Liver (tissue), 9 donors: ENCODE results near the gene PDK3. TPM values are rescaled to one million over a fixed set of nuclear protein-coding genes. Genes with fewer than 3 reads are reported as not detected.

Experiments
- DNase-seq: peaks from one replicate; pipeline ENCODE4 v3.0.0-alpha.2; 2017; ENCODE audit warnings: low spot score
- H3K27ac ChIP-seq, 2 donors: one replicate each; pipeline ENCODE4 v1.7.0; 2013; ENCODE audit warnings: inconsistent platforms in 2 of 2, low read length in 2 of 2, control low read depth in 1 of 2, low read depth in 1 of 2, mild to moderate bottlenecking in 1 of 2
- H3K27me3 ChIP-seq, 4 donors: one replicate each; pipeline versions ENCODE4 v1.6.1 to v1.7.0; 2013; ENCODE audit warnings: low read length in 3 of 4, inconsistent platforms in 1 of 4, mild to moderate bottlenecking in 1 of 4, moderate library complexity in 1 of 4; ENCODE audit not compliant: control insufficient read depth in 4 of 4, insufficient read depth in 4 of 4
- H3K36me3 ChIP-seq, 4 donors: one replicate each; pipeline versions ENCODE4 v1.6.1 to v1.7.0; 2013; ENCODE audit warnings: low read length in 3 of 4, mild to moderate bottlenecking in 3 of 4, low read depth in 1 of 4, moderate library complexity in 1 of 4; ENCODE audit not compliant: control insufficient read depth in 4 of 4, insufficient read depth in 3 of 4
- H3K4me1 ChIP-seq, 4 donors: one replicate each; pipeline versions ENCODE4 v1.6.1 to v1.7.0; 2013; ENCODE audit warnings: low read length in 3 of 4, mild to moderate bottlenecking in 3 of 4, moderate library complexity in 1 of 4; ENCODE audit not compliant: control insufficient read depth in 4 of 4, insufficient read depth in 4 of 4
- H3K4me3 ChIP-seq, 3 donors: one replicate each; pipeline versions ENCODE4 v1.6.1 to v1.7.0; 2013; ENCODE audit warnings: low read length in 3 of 3, control low read depth in 1 of 3, low read depth in 1 of 3, mild to moderate bottlenecking in 1 of 3
- H3K9ac ChIP-seq, 2 donors: one replicate each; pipeline ENCODE4 v1.7.0; 2013; ENCODE audit warnings: low read length in 2 of 2, mild to moderate bottlenecking in 2 of 2, moderate library complexity in 2 of 2, control low read depth in 1 of 2, low read depth in 1 of 2
- H3K9me3 ChIP-seq, 4 donors: one replicate each; pipeline versions ENCODE4 v1.6.1 to v1.7.0; 2013; ENCODE audit warnings: low read length in 3 of 4; ENCODE audit not compliant: control insufficient read depth in 4 of 4
- EGR1 ChIP-seq, 2 donors: IDR thresholded peaks; 2 replicates each; pipeline ENCODE4 v1.6.1; 2016 to 2018; ENCODE audit warnings: antibody characterized with exemption in 2 of 2, low read depth in 2 of 2
- FOXA1 ChIP-seq: IDR thresholded peaks from 2 replicates; pipeline ENCODE4 v1.6.1; 2016; ENCODE audit warnings: antibody characterized with exemption
- FOXA2 ChIP-seq: IDR thresholded peaks from 2 replicates; pipeline ENCODE4 v1.6.1; 2016; ENCODE audit warnings: antibody characterized with exemption
- GABPA ChIP-seq, 2 donors: IDR thresholded peaks in 1 of 2; conservative IDR thresholded peaks in 1 of 2; 2 replicates each; pipeline ENCODE4 v1.6.1; 2016; ENCODE audit warnings: antibody characterized with exemption in 2 of 2, mild to moderate bottlenecking in 1 of 2, moderate library complexity in 1 of 2
- HNF4A ChIP-seq, 2 donors: conservative IDR thresholded peaks; 2 replicates each; pipeline ENCODE4 v1.6.1; 2016; ENCODE audit warnings: antibody characterized with exemption in 2 of 2, mild to moderate bottlenecking in 2 of 2
- HNF4G ChIP-seq: IDR thresholded peaks from 2 replicates; pipeline ENCODE4 v1.6.1; 2016; ENCODE audit warnings: antibody characterized with exemption
- JUND ChIP-seq, 2 donors: IDR thresholded peaks; 2 replicates each; pipeline ENCODE4 v1.6.1; 2016; ENCODE audit warnings: antibody characterized with exemption in 2 of 2
- NR2F2 ChIP-seq: IDR thresholded peaks from 2 replicates; pipeline ENCODE4 v1.6.1; 2016; ENCODE audit warnings: antibody characterized with exemption
- RAD21 ChIP-seq, 2 donors: IDR thresholded peaks; 2 replicates each; pipeline ENCODE4 v1.6.1; 2016; ENCODE audit warnings: antibody characterized with exemption in 2 of 2, mild to moderate bottlenecking in 2 of 2
- RXRA ChIP-seq, 2 donors: IDR thresholded peaks; 2 replicates each; pipeline ENCODE4 v1.6.1; 2017 to 2018; ENCODE audit warnings: antibody characterized with exemption in 2 of 2, mild to moderate bottlenecking in 1 of 2
- SP1 ChIP-seq: IDR thresholded peaks from 2 replicates; pipeline ENCODE4 v1.6.1; 2018; ENCODE audit warnings: antibody characterized with exemption, mild to moderate bottlenecking
- TAF1 ChIP-seq: conservative IDR thresholded peaks from 2 replicates; pipeline ENCODE4 v1.6.1; 2016; ENCODE audit warnings: antibody characterized with exemption, mild to moderate bottlenecking
- YY1 ChIP-seq: IDR thresholded peaks from 2 replicates; pipeline ENCODE4 v1.6.1; 2016; ENCODE audit warnings: antibody characterized with exemption, mild to moderate bottlenecking
- WGBS: extraction: QIAGEN DNeasy Blood & Tissue Kit; methylation state at CpG from one replicate; pipeline ENCODE4 v1.1.7; 2013; 5-methylcytosine and 5-hydroxymethylcytosine counted together
- polyA plus RNA-seq, 2 donors: library from polyadenylated mRNA; stranded (reverse) in 1 of 2; unstranded in 1 of 2; fragments of 200-250 nt in 1 of 2; fragments of >200 nt in 1 of 2; fragmentation: Nextera tagmentation in 1 of 2; extraction: Ambion mirVana in 1 of 2; gene quantifications; one replicate each; pipeline versions ENCODE4 v1.2.1 to v1.2.3, GENCODE V29; 2013 to 2015
- total RNA-seq, 2 donors: library from RNA; depleted of rRNA; stranded (reverse); fragments of >200 nt; gene quantifications; one replicate each; pipeline ENCODE4 v1.2.3, GENCODE V29; 2014
- TF ChIP-seq, protein P1 (sequence below): fragments of 150-350 bp; IDR thresholded peaks from 2 replicates; pipeline ENCODE4 v1.5.1; 2017; ENCODE audit warnings: improper control_type of control experiment, low read depth, low read length; ENCODE audit not compliant: missing input control
- TF ChIP-seq, protein P2 (sequence below): IDR thresholded peaks from 2 replicates; pipeline ENCODE4 v1.6.1; 2016; ENCODE audit warnings: antibody characterized with exemption, mild to moderate bottlenecking
- TF ChIP-seq, protein P3 (sequence below): IDR thresholded peaks from 2 replicates; pipeline ENCODE4 v1.6.1; 2016; ENCODE audit warnings: antibody characterized with exemption
- TF ChIP-seq, protein P4 (sequence below): IDR thresholded peaks from 2 replicates; pipeline ENCODE4 v1.6.1; 2016; ENCODE audit warnings: antibody characterized with exemption
- TF ChIP-seq, protein P5 (sequence below): IDR thresholded peaks from 2 replicates; pipeline ENCODE4 v1.6.1; 2016; ENCODE audit warnings: antibody characterized with exemption
- donor health status: healthy.
- donor health status: healthy.
- donor health status: healthy.
- donor health status: healthy.
- donor health status: healthy.

The PDK3 gene
- total and polyA plus RNA-seq, 4 donors, result 6.0 to 14.0 (median 13.5) TPM

DNA sequence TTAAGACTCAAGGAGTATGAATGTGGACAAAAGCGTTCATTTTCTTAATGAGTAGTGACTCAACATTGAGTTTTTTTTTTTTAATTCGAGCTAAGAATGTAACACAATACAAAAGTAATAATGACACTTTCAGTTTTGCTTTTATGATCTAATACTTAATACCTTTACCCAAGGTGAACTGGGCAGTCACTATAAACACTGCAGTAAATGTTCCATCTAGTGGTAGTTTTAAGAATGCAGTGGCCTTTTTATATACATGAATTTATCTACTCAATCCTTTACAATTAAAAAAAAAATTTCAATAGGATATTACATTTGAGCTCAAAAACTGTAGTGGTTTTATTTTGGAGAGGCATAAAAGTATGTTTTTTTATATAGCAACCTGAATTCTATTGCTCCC, 33.9 kb downstream of the PDK3 start:
- 21% methylated on average over 2 of the region's 2 CpGs for WGBS
- DNase-seq, result no peak
- H3K27ac ChIP-seq, result peak overlapping the region in 1 of 2 donors; percentile 72

More for the DNA sequence above, 33.9 kb downstream of the PDK3 start:
- H3K9me3 ChIP-seq, result no peaks in the 10 kb centered on the region
- TF ChIP-seq, protein P1, sequence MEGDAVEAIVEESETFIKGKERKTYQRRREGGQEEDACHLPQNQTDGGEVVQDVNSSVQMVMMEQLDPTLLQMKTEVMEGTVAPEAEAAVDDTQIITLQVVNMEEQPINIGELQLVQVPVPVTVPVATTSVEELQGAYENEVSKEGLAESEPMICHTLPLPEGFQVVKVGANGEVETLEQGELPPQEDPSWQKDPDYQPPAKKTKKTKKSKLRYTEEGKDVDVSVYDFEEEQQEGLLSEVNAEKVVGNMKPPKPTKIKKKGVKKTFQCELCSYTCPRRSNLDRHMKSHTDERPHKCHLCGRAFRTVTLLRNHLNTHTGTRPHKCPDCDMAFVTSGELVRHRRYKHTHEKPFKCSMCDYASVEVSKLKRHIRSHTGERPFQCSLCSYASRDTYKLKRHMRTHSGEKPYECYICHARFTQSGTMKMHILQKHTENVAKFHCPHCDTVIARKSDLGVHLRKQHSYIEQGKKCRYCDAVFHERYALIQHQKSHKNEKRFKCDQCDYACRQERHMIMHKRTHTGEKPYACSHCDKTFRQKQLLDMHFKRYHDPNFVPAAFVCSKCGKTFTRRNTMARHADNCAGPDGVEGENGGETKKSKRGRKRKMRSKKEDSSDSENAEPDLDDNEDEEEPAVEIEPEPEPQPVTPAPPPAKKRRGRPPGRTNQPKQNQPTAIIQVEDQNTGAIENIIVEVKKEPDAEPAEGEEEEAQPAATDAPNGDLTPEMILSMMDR, result peak; percentile 70
- TF ChIP-seq HNF4G, result no peak
- TF ChIP-seq, protein P2, sequence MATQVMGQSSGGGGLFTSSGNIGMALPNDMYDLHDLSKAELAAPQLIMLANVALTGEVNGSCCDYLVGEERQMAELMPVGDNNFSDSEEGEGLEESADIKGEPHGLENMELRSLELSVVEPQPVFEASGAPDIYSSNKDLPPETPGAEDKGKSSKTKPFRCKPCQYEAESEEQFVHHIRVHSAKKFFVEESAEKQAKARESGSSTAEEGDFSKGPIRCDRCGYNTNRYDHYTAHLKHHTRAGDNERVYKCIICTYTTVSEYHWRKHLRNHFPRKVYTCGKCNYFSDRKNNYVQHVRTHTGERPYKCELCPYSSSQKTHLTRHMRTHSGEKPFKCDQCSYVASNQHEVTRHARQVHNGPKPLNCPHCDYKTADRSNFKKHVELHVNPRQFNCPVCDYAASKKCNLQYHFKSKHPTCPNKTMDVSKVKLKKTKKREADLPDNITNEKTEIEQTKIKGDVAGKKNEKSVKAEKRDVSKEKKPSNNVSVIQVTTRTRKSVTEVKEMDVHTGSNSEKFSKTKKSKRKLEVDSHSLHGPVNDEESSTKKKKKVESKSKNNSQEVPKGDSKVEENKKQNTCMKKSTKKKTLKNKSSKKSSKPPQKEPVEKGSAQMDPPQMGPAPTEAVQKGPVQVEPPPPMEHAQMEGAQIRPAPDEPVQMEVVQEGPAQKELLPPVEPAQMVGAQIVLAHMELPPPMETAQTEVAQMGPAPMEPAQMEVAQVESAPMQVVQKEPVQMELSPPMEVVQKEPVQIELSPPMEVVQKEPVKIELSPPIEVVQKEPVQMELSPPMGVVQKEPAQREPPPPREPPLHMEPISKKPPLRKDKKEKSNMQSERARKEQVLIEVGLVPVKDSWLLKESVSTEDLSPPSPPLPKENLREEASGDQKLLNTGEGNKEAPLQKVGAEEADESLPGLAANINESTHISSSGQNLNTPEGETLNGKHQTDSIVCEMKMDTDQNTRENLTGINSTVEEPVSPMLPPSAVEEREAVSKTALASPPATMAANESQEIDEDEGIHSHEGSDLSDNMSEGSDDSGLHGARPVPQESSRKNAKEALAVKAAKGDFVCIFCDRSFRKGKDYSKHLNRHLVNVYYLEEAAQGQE, result no peak
- TF ChIP-seq FOXA2, result no peak
- no peak for TF ChIP-seq EGR1 (IDR thresholded peaks at IDR 0.05; ENCODE audit: low read depth in 2 of 2)
- TF ChIP-seq RAD21 (IDR thresholded peaks at IDR 0.05), result peak; percentile 76 to 80
- TF ChIP-seq TAF1, result no peak
- TF ChIP-seq GABPA (IDR thresholded peaks at IDR 0.05 in 1 of 2, conservative IDR thresholded peaks at IDR 0.05 in 1 of 2), result no peak
- no peak for TF ChIP-seq FOXA1
- no peak for TF ChIP-seq NR2F2
- TF ChIP-seq, protein P3, sequence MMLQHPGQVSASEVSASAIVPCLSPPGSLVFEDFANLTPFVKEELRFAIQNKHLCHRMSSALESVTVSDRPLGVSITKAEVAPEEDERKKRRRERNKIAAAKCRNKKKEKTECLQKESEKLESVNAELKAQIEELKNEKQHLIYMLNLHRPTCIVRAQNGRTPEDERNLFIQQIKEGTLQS, result no peak
- no peak for TF ChIP-seq HNF4A (conservative IDR thresholded peaks at IDR 0.05)
- TF ChIP-seq SP1, result no peak
- peak; percentile 21 to 23 for TF ChIP-seq RXRA (IDR thresholded peaks at IDR 0.05)
- TF ChIP-seq, protein P4, sequence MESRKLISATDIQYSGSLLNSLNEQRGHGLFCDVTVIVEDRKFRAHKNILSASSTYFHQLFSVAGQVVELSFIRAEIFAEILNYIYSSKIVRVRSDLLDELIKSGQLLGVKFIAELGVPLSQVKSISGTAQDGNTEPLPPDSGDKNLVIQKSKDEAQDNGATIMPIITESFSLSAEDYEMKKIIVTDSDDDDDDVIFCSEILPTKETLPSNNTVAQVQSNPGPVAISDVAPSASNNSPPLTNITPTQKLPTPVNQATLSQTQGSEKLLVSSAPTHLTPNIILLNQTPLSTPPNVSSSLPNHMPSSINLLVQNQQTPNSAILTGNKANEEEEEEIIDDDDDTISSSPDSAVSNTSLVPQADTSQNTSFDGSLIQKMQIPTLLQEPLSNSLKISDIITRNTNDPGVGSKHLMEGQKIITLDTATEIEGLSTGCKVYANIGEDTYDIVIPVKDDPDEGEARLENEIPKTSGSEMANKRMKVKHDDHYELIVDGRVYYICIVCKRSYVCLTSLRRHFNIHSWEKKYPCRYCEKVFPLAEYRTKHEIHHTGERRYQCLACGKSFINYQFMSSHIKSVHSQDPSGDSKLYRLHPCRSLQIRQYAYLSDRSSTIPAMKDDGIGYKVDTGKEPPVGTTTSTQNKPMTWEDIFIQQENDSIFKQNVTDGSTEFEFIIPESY, result no peak
- TF ChIP-seq, protein P5, sequence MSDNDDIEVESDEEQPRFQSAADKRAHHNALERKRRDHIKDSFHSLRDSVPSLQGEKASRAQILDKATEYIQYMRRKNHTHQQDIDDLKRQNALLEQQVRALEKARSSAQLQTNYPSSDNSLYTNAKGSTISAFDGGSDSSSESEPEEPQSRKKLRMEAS, result no peak
- TF ChIP-seq YY1, result no peak
- no peak for TF ChIP-seq JUND (IDR thresholded peaks at IDR 0.05)
- H3K36me3 ChIP-seq, result no peaks in the 10 kb centered on the region
- no peak overlapping the region for H3K4me3 ChIP-seq
- no peaks in the 10 kb centered on the region for H3K27me3 ChIP-seq
- H3K9ac ChIP-seq, result peak overlapping the region in 1 of 2 donors; percentile 3
- peaks cover under 1 to 4% (median 4%) of the 10 kb centered on the region in 4 donors for H3K4me1 ChIP-seq
